CD4-positive, alpha-beta T cell (primary cell): ENCODE results near the gene IGLON5. TPM values are rescaled to one million over a fixed set of nuclear protein-coding genes. Genes with fewer than 3 reads are reported as not detected.

Source experiments
- ATAC-seq: fragments of 200-7000 bp; cut with Tn5 transposase; one replicate; pipeline ENCODE4 v1.10.0; 2022; ENCODE audit warnings: mild to moderate bottlenecking; ENCODE audit not compliant: poor library complexity
- CTCF ChIA-PET: fragments of 350-600 bp; sonication (Branson Sonifier 250); formaldehyde crosslinking; loops from one replicate; lab custom pipeline; 2021; ENCODE audit warnings: antibody characterized with exemption, inconsistent platforms; lab: Charles Lee
- POLR2A ChIA-PET: fragments of 350-600 bp; sonication (Branson Sonifier 250); formaldehyde crosslinking; loops from one replicate; lab custom pipeline; 2021; ENCODE audit warnings: antibody characterized with exemption, inconsistent platforms; lab: Charles Lee
- DNase-seq, 14 experiments: peaks; one replicate each; pipeline ENCODE4 v3.0.0-alpha.2; 2013 to 2020; ENCODE audit warnings: mixed read lengths in 2 of 14
- H3K27ac ChIP-seq, 2 donors: one replicate each; pipeline versions ENCODE4 v1.5.1 to v1.7.0; 2013; ENCODE audit warnings: low read length in 2 of 2, low read depth in 1 of 2, mild to moderate bottlenecking in 1 of 2
- H3K27me3 ChIP-seq, 2 experiments: 1 replicate in 1 of 2; 2 replicates in 1 of 2; pipeline versions ENCODE4 v1.6.1 to v1.7.0; 2013; ENCODE audit warnings: low read length in 2 of 2, control low read depth in 1 of 2, mild to moderate bottlenecking in 1 of 2, moderate library complexity in 1 of 2; ENCODE audit not compliant: insufficient read depth in 2 of 2, control insufficient read depth in 1 of 2
- H3K36me3 ChIP-seq: one replicate; pipeline ENCODE4 v1.6.1; 2013; ENCODE audit warnings: low read length, control low read depth; ENCODE audit not compliant: insufficient read depth
- H3K4me1 ChIP-seq: one replicate; pipeline ENCODE4 v1.6.1; 2013; ENCODE audit warnings: low read length, control low read depth; ENCODE audit not compliant: insufficient read depth
- H3K4me3 ChIP-seq: one replicate; pipeline ENCODE4 v1.5.1; 2013; ENCODE audit warnings: mild to moderate bottlenecking, low read length, moderate library complexity
- H3K9me3 ChIP-seq, 2 experiments: 1 replicate in 1 of 2; 2 replicates in 1 of 2; pipeline versions ENCODE4 v1.6.1 to v1.7.0; 2013; ENCODE audit warnings: low read length in 2 of 2, mild to moderate bottlenecking in 2 of 2, control low read depth in 1 of 2, moderate library complexity in 1 of 2; ENCODE audit not compliant: control insufficient read depth in 1 of 2, insufficient read depth in 1 of 2
- H3K27ac Mint-ChIP-seq: one replicate; pipeline ENCODE4 v1.8.0; 2020; ENCODE audit warnings: mixed read lengths
- H3K27me3 Mint-ChIP-seq: one replicate; pipeline ENCODE4 v1.8.0; 2021; ENCODE audit warnings: mixed read lengths
- H3K36me3 Mint-ChIP-seq: one replicate; pipeline ENCODE4 v1.8.0; 2021; ENCODE audit warnings: low read depth, mixed read lengths
- H3K4me1 Mint-ChIP-seq: one replicate; pipeline ENCODE4 v1.8.0; 2021; ENCODE audit warnings: low read depth, mixed read lengths
- H3K4me3 Mint-ChIP-seq: one replicate; pipeline ENCODE4 v1.8.0; 2020; ENCODE audit warnings: mild to moderate bottlenecking, mixed read lengths
- H3K9me3 Mint-ChIP-seq: one replicate; pipeline ENCODE4 v1.8.0; 2020; ENCODE audit warnings: mixed read lengths
- CTCF ChIP-seq: fragments of 200-600 bp; IDR thresholded peaks from one replicate; pipeline ENCODE4 v1.8.0; 2022; ENCODE audit warnings: antibody characterized with exemption, mild to moderate bottlenecking
- intact Hi-C, 2 experiments: fragments of 100-400 bp; cut with DNase I in 1 of 2; cut with micrococcal nuclease in 1 of 2; formaldehyde crosslinking; loops; one replicate each; pipeline versions ENCODE4 v1.15.1 to v1.9.0; 2023 to 2025; cut with DNase I, micrococcal nuclease
- polyA plus RNA-seq, 2 donors: library from polyadenylated mRNA; unstranded; fragments of 120-200 nt; gene quantifications; one replicate each; pipeline ENCODE4 v1.2.1, GENCODE V29; 2013
- total RNA-seq, 174 experiments: library from RNA in 2 of 174; stranded (reverse) in 2 of 174; gene quantifications; one replicate each; pipeline ENCODE4 v1.2.3 and lab custom pipeline; 2021 to 2026

Gene IGLON5
- total RNA-seq (not detected), total RNA-seq (lab: John Stamatoyannopoulos, UW) (0 to 0.62 (median 0) reads per million in 172 experiments)
- polyA plus RNA-seq (2013, experiment 1 of 2) = not detected
- 0.01 TPM for polyA plus RNA-seq (2013, experiment 2 of 2)

GRCh38 chr19:51311351-51312257 is at the start of gene IGLON5:
IGLON5 (plus strand) TSS chr19:51311644; CDS start chr19:51311848, 204 bp downstream.
- no peak within 1 kb of the TSS for H3K27ac Mint-ChIP-seq
- H3K27me3 ChIP-seq = peaks cover 18 to 35% of the 10 kb centered on the region in 2 experiments
- H3K36me3 Mint-ChIP-seq = no peaks in the 10 kb centered on the region
- H3K36me3 ChIP-seq = no peaks in the 10 kb centered on the region
- H3K4me3 Mint-ChIP-seq = no peak within 1 kb of the TSS
- CTCF ChIA-PET = no interaction called here
- peaks cover 67% of the 10 kb centered on the region for H3K27me3 Mint-ChIP-seq
- H3K9me3 Mint-ChIP-seq = peaks cover 17% of the 10 kb centered on the region
- H3K4me1 Mint-ChIP-seq = no peaks in the 10 kb centered on the region
- H3K4me3 ChIP-seq = no peak within 1 kb of the TSS
- peaks cover 6 to 8% of the 10 kb centered on the region in 2 experiments for H3K9me3 ChIP-seq
- ATAC-seq = no peak
- no peak within 1 kb of the TSS for H3K27ac ChIP-seq
- no peak for TF ChIP-seq CTCF
- intact Hi-C loops = no loop called here
- DNase-seq = no peak
- POLR2A ChIA-PET = no interaction called here
- no peaks in the 10 kb centered on the region for H3K4me1 ChIP-seq

DNA sequence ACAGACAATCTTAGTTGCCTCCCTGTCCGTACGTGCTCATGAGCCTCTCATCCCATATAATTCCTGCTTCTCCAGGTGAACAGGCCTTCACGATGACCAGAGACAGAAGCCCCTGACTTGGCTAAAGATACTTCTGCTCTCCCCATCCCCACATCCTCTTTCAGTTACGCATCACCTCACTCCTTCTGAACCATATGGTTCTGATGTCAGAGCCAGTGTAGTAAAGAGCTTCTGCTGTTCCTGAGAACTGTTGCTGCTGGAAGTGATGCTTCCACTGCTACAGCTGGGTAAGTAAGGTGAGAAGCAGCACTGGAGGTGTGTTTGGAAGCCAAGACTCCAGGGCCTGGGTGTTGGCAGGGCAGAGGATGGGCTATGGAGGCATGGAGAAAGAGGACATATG is 47.6 kb upstream of the IGLON5 start:
- no peaks in the 10 kb centered on the region for H3K36me3 Mint-ChIP-seq
- Histone ChIP-seq H3K4me1 (no peaks in the 10 kb centered on the region), H3K27ac (no peak overlapping the region), H3K27me3 (no peaks in the 10 kb centered on the region), H3K36me3 (no peaks in the 10 kb centered on the region), H3K4me3 (no peak overlapping the region), H3K9me3 (no peaks in the 10 kb centered on the region)
- no peaks in the 10 kb centered on the region for H3K4me1 Mint-ChIP-seq
- peaks cover 30% of the 10 kb centered on the region for H3K27me3 Mint-ChIP-seq
- intact Hi-C loops = no loop called here
- DNase-seq = peak in 1 of 14 experiments; percentile 7
- CTCF ChIA-PET = no interaction called here
- no peak for TF ChIP-seq CTCF
- H3K27ac Mint-ChIP-seq = no peak overlapping the region
- H3K9me3 Mint-ChIP-seq = no peaks in the 10 kb centered on the region
- POLR2A ChIA-PET = no interaction called here
- ATAC-seq = no peak
- H3K4me3 Mint-ChIP-seq = no peak overlapping the region

DNA sequence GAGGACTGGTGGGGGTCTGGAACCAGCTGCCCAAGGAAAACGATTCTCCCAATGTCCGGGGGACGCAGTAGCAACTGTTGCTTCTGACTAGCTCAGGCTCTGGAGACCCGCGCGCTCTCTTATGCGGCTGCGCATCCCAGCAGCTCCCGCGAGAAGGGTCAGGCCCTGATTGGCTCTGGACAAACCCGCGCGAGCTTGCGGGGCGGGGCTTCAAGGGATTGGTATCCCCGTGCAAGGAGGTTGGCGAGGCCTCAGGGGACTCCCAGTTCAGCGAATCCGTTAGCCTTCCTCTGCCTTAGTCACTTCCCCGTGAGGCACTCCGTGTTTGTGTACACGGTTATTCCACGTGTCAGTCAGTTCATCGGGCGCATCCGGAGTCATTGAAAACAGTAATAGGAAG is 40.4 kb upstream of the IGLON5 start:
- Histone ChIP-seq H3K36me3 (no peaks in the 10 kb centered on the region), H3K27ac (no peak overlapping the region), H3K9me3 (no peaks in the 10 kb centered on the region), H3K4me3 (no peak overlapping the region), H3K27me3 (no peaks in the 10 kb centered on the region), H3K4me1 (no peaks in the 10 kb centered on the region)
- no peak overlapping the region for H3K4me3 Mint-ChIP-seq
- no peaks in the 10 kb centered on the region for H3K36me3 Mint-ChIP-seq
- peaks cover 11% of the 10 kb centered on the region for H3K27me3 Mint-ChIP-seq
- peaks cover 16% of the 10 kb centered on the region for H3K4me1 Mint-ChIP-seq
- peak in 2 of 14 experiments; percentile 12 to 42 for DNase-seq
- ATAC-seq = no peak
- no peak for TF ChIP-seq CTCF
- intact Hi-C loops = no loop called here
- CTCF ChIA-PET = no interaction called here
- POLR2A ChIA-PET = no interaction called here
- no peaks in the 10 kb centered on the region for H3K9me3 Mint-ChIP-seq
- H3K27ac Mint-ChIP-seq = no peak overlapping the region
